H1 (cell line): ENCODE data around the gene SFMBT2. TPM values are rescaled to one million over a fixed set of nuclear protein-coding genes. Genes with fewer than 3 reads are reported as not detected.

Source experiments
- CTCF ChIA-PET: fragments of 300-600 bp; sonication (Branson Sonifier 250); formaldehyde crosslinking; loops from one replicate; lab custom pipeline; 2021; ENCODE audit not compliant: partially characterized antibody; lab: Charles Lee
- POLR2A ChIA-PET: fragments of 300-600 bp; sonication (Branson Sonifier 250); formaldehyde crosslinking; loops from one replicate; lab custom pipeline; 2021; ENCODE audit warnings: inconsistent platforms; ENCODE audit not compliant: partially characterized antibody; lab: Charles Lee
- DNase-seq, 2 experiments: peaks; one replicate each; pipeline versions ENCODE4 v3.0.0 to v3.0.0-alpha.2; 2010 to 2022; ENCODE audit warnings: low spot score in 2 of 2, low read depth in 1 of 2, mixed read lengths in 1 of 2
- FAIRE-seq: peaks from 2 replicates; lab custom pipeline; 2011; peaks lifted over from hg19 to GRCh38; lab: Jason Lieb, UNC
- H2AFZ ChIP-seq: 2 replicates; pipeline ENCODE4 v1.8.1; 2012; ENCODE audit warnings: low read length, inconsistent platforms
- H2AK5ac ChIP-seq: 2 replicates; pipeline ENCODE4 v1.6.1; 2013; ENCODE audit warnings: low read depth, low read length
- H2BK120ac ChIP-seq: replicated peaks from 2 replicates; pipeline ENCODE3; 2013; ENCODE audit warnings: low read depth, low read length, inconsistent platforms
- H2BK12ac ChIP-seq: 2 replicates; pipeline ENCODE4 v1.6.1; 2013; ENCODE audit warnings: low read depth, low read length
- H2BK15ac ChIP-seq: 2 replicates; pipeline ENCODE4 v1.6.1; 2013; ENCODE audit warnings: low read length
- H2BK20ac ChIP-seq: 2 replicates; pipeline ENCODE4 v1.6.1; 2013; ENCODE audit warnings: low read length
- H2BK5ac ChIP-seq: 2 replicates; pipeline ENCODE4 v1.6.1; 2013; ENCODE audit warnings: low read depth, low read length
- H3K14ac ChIP-seq: 2 replicates; pipeline ENCODE4 v1.6.1; 2013; ENCODE audit warnings: inconsistent platforms; ENCODE audit not compliant: insufficient read length
- H3K18ac ChIP-seq: 2 replicates; pipeline ENCODE4 v1.6.1; 2013; ENCODE audit warnings: low read length; ENCODE audit errors: extremely low read depth
- H3K23ac ChIP-seq: 2 replicates; pipeline ENCODE4 v1.6.1; 2013; ENCODE audit warnings: inconsistent platforms; ENCODE audit not compliant: insufficient read length
- H3K23me2 ChIP-seq: 2 replicates; pipeline ENCODE4 v1.6.1; 2013; ENCODE audit warnings: low read depth, low read length
- H3K27ac ChIP-seq: 2 replicates; pipeline ENCODE4 v1.6.1; 2011; ENCODE audit warnings: low read depth, low read length, inconsistent platforms
- H3K27me3 ChIP-seq, 4 experiments: replicated peaks in 1 of 4; 1 replicate in 1 of 4; 2 replicates in 3 of 4; pipeline versions ENCODE4 v1.6.1 to v1.8.1; 2011 to 2013; ENCODE audit warnings: low read length in 3 of 4, mild to moderate bottlenecking in 3 of 4, inconsistent platforms in 2 of 4, mixed read lengths in 2 of 4, moderate library complexity in 1 of 4; ENCODE audit not compliant: control insufficient read depth in 3 of 4, insufficient read depth in 3 of 4; ENCODE audit errors: extremely low read depth in 1 of 4
- H3K36me3 ChIP-seq, 4 experiments: 2 replicates each; pipeline versions ENCODE4 v1.6.1 to v1.8.1; 2011 to 2013; ENCODE audit warnings: mild to moderate bottlenecking in 4 of 4, low read length in 3 of 4, moderate library complexity in 2 of 4, control low read depth in 1 of 4, inconsistent platforms in 1 of 4; ENCODE audit not compliant: insufficient read depth in 4 of 4, control insufficient read depth in 2 of 4
- H3K4ac ChIP-seq: replicated peaks from 2 replicates; pipeline ENCODE3; 2013; ENCODE audit warnings: low read length, low read depth, mixed read lengths, inconsistent platforms; ENCODE audit not compliant: insufficient read length
- H3K4me1 ChIP-seq, 4 experiments: replicated peaks in 1 of 4; 1 replicate in 1 of 4; 2 replicates in 3 of 4; pipeline versions ENCODE4 v1.6.1 to v1.8.1; 2011 to 2013; ENCODE audit warnings: low read length in 3 of 4, inconsistent platforms in 2 of 4, mixed read lengths in 1 of 4; ENCODE audit not compliant: insufficient read depth in 4 of 4, control insufficient read depth in 3 of 4
- H3K4me2 ChIP-seq, 2 experiments: 2 replicates each; pipeline versions ENCODE4 v1.6.1 to v1.8.1; 2011 to 2013; ENCODE audit warnings: low read depth in 2 of 2, low read length in 2 of 2, control low read depth in 1 of 2, inconsistent platforms in 1 of 2, mild to moderate bottlenecking in 1 of 2; ENCODE audit not compliant: insufficient read depth in 1 of 2
- H3K4me3 ChIP-seq, 4 experiments: fragments of 200-600, 300-600 bp in 1 of 4; sonication (generic), shearing (Covaris generic), sonication (Bioruptor Twin) in 1 of 4; 2 replicates each; pipeline versions ENCODE4 v1.5.1 to v1.8.1; 2011 to 2016; ENCODE audit warnings: low read length in 4 of 4, low read depth in 3 of 4, control low read depth in 2 of 4, inconsistent platforms in 2 of 4, mild to moderate bottlenecking in 2 of 4, mixed read lengths in 1 of 4, moderate library complexity in 1 of 4; ENCODE audit not compliant: insufficient read depth in 2 of 4; ENCODE audit errors: extremely low read depth in 1 of 4
- H3K56ac ChIP-seq: replicated peaks from 2 replicates; pipeline ENCODE3; 2013; ENCODE audit warnings: low read depth, mild to moderate bottlenecking, mixed read lengths, low read length, inconsistent platforms; ENCODE audit not compliant: insufficient read length
- H3K79me1 ChIP-seq: 2 replicates; pipeline ENCODE4 v1.6.1; 2013; ENCODE audit warnings: low read depth, low read length, control low read depth
- H3K79me2 ChIP-seq, 2 experiments: 2 replicates each; pipeline versions ENCODE4 v1.6.1 to v1.8.1; 2012 to 2013; ENCODE audit warnings: low read length in 2 of 2, mild to moderate bottlenecking in 2 of 2, inconsistent platforms in 1 of 2; ENCODE audit not compliant: insufficient read depth in 2 of 2, control insufficient read depth in 1 of 2
- H3K9ac ChIP-seq, 4 experiments: replicated peaks in 1 of 4; 1 replicate in 1 of 4; 2 replicates in 3 of 4; pipeline versions ENCODE4 v1.6.1 to v1.8.1; 2011 to 2013; ENCODE audit warnings: low read depth in 3 of 4, low read length in 3 of 4, control low read depth in 2 of 4, mild to moderate bottlenecking in 2 of 4, moderate library complexity in 2 of 4, inconsistent platforms in 1 of 4; ENCODE audit errors: extremely low read depth in 1 of 4
- H3K9me3 ChIP-seq, 2 experiments: 2 replicates each; pipeline versions ENCODE4 v1.6.1 to v1.8.1; 2012 to 2013; ENCODE audit warnings: mild to moderate bottlenecking in 2 of 2, moderate library complexity in 2 of 2, control low read depth in 1 of 2, inconsistent platforms in 1 of 2, low read depth in 1 of 2, low read length in 1 of 2, mixed read lengths in 1 of 2; ENCODE audit not compliant: insufficient read depth in 2 of 2
- H4K20me1 ChIP-seq, 2 experiments: replicated peaks in 1 of 2; 2 replicates each; pipeline versions ENCODE3 to v1.8.1; 2011 to 2013; ENCODE audit warnings: inconsistent platforms in 2 of 2, low read length in 2 of 2, mild to moderate bottlenecking in 1 of 2; ENCODE audit not compliant: insufficient read depth in 2 of 2, control insufficient read depth in 1 of 2
- H4K5ac ChIP-seq: 2 replicates; pipeline ENCODE4 v1.6.1; 2013; ENCODE audit warnings: low read length, low read depth, mixed read lengths, inconsistent platforms; ENCODE audit not compliant: insufficient read length
- H4K8ac ChIP-seq: 2 replicates; pipeline ENCODE4 v1.8.0; 2013; ENCODE audit warnings: mild to moderate bottlenecking, moderate library complexity, low read length, inconsistent platforms; ENCODE audit not compliant: insufficient read depth; ENCODE audit errors: extremely low read depth
- H4K91ac ChIP-seq: replicated peaks from 2 replicates; pipeline ENCODE3; 2013; ENCODE audit warnings: low read length, mixed read lengths, inconsistent platforms; ENCODE audit not compliant: insufficient read length
- ASH2L ChIP-seq: fragments of 200-600, 300-600 bp; sonication (generic); IDR thresholded peaks from one replicate; pipeline ENCODE4 v1.7.1; 2017; ENCODE audit warnings: low read length
- CBX5 ChIP-seq: fragments of 300-800, 300-1000 bp; sonication (generic); IDR thresholded peaks from 2 replicates; pipeline ENCODE4 v1.7.1; 2016; ENCODE audit warnings: antibody characterized with exemption, low read length, low read depth
- EP300 ChIP-seq, 2 experiments: IDR thresholded peaks; 1 replicate in 1 of 2; 2 replicates in 1 of 2; pipeline ENCODE4 v1.6.1; 2011 to 2012; ENCODE audit warnings: low read depth in 2 of 2, low read length in 2 of 2, mild to moderate bottlenecking in 2 of 2, borderline replicate concordance in 1 of 2, inconsistent platforms in 1 of 2, moderate library complexity in 1 of 2
- FOSL1 ChIP-seq: IDR thresholded peaks from 2 replicates; pipeline ENCODE4 v1.6.1; 2011; ENCODE audit warnings: mild to moderate bottlenecking, low read depth, low read length, moderate library complexity; ENCODE audit not compliant: insufficient read depth
- GTF2F1 ChIP-seq: IDR thresholded peaks from 2 replicates; pipeline ENCODE4 v1.6.1; 2012; ENCODE audit warnings: low read depth, low read length, improper control_type of control experiment, borderline replicate concordance
- KDM1A ChIP-seq: fragments of 200-600, 300-600 bp; sonication (generic); IDR thresholded peaks from 2 replicates; pipeline ENCODE4 v1.7.1; 2016; ENCODE audit warnings: mild to moderate bottlenecking, low read length, borderline replicate concordance
- POU5F1 ChIP-seq: IDR thresholded peaks from 2 replicates; pipeline ENCODE4 v1.6.1; 2011; ENCODE audit warnings: low read depth, mild to moderate bottlenecking, low read length, moderate library complexity
- RNF2 ChIP-seq: fragments of 200-900, 300-1000 bp; sonication (generic); IDR thresholded peaks from 2 replicates; pipeline ENCODE4 v1.7.1; 2016; ENCODE audit warnings: borderline replicate concordance, low read depth, mild to moderate bottlenecking, antibody characterized with exemption, low read length; ENCODE audit not compliant: poor library complexity, severe bottlenecking; ENCODE audit errors: missing control alignments
- TBP ChIP-seq: IDR thresholded peaks from 2 replicates; pipeline ENCODE4 v1.6.1; 2011; ENCODE audit warnings: low read depth, low read length, improper control_type of control experiment
- TCF12 ChIP-seq: IDR thresholded peaks from 2 replicates; pipeline ENCODE4 v1.6.1; 2011; ENCODE audit warnings: low read depth, mild to moderate bottlenecking, low read length
- YY1 ChIP-seq: IDR thresholded peaks from 2 replicates; pipeline ENCODE4 v1.6.1; 2011; ENCODE audit warnings: low read depth, mild to moderate bottlenecking, low read length
- whole genome bisulfite sequencing, 2 experiments: shearing (Covaris generic) in 1 of 2; methylation state at CpG; one replicate each; pipeline versions ENCODE4 v1.1.6 to v1.1.7; 2013 to 2015; ENCODE audit warnings: low lambda C conversion rate in 2 of 2, mixed read lengths in 2 of 2, inconsistent platforms in 1 of 2, low coverage in 1 of 2, missing lambda C conversion rate in 1 of 2; ENCODE audit not compliant: insufficient replicate concordance in 2 of 2, insufficient coverage in 1 of 2, insufficient read length in 1 of 2; ENCODE audit errors: extremely low coverage in 1 of 2, missing lambda C conversion rate in 1 of 2; 5-methylcytosine and 5-hydroxymethylcytosine counted together
- polyA plus RNA-seq, 7 experiments: library from polyadenylated mRNA; depleted of rRNA in 3 of 7; stranded (reverse) in 5 of 7; unstranded in 2 of 7; fragments of >200 nt in 5 of 7; fragments of 200-250 nt in 2 of 7; gene quantifications; 1 replicate in 5 of 7; 2 replicates in 1 of 7; 4 replicates in 1 of 7; pipeline versions ENCODE4 v1.2.1 to v1.2.3, GENCODE V29; 2011 to 2013; ENCODE audit warnings: missing spikeins in 2 of 7, mixed read lengths in 2 of 7
- total RNA-seq: library from RNA; stranded (reverse); fragmentation: NEBNext Ultra II Directional; extraction: Animal tissue kit (Norgen Biotek cat#: 25700); gene quantifications from 2 replicates; pipeline ENCODE4 v1.2.1, GENCODE V29; 2021
- TF ChIP-seq, protein P1 (sequence below): IDR thresholded peaks from 2 replicates; pipeline ENCODE4 v1.6.1; 2012; ENCODE audit warnings: inconsistent platforms

SFMBT2 gene
- total and polyA plus RNA-seq, 2 of the 8 experiments (the other 6 are each of a cell fraction or from before 2014, with no cell fraction given): 2.9 to 11.0 TPM

- H4K20me1 ChIP-seq: no peaks in the 10 kb centered on the region
- H2BK15ac ChIP-seq: no peak overlapping the region
- DNase-seq (no peak), FAIRE-seq (no peak)
- no peak overlapping the region for H4K8ac ChIP-seq
- WGBS, 2 experiments: 88% methylated on average over 5 of the region's 5 CpGs; no CpG with 5 or more reads in 1 of the 2 experiments
- TF ChIP-seq CBX5 (no peak), POU5F1 (no peak), TBP (no peak), FOSL1 (no peak), YY1 (no peak), EP300 (IDR thresholded peaks at IDR 0.05; ENCODE audit: borderline replicate concordance in 1 of 2, low read depth in 2 of 2, low read length in 2 of 2) (no peak), GTF2F1 (no peak), TCF12 (no peak), KDM1A (no peak), ASH2L (no peak), RNF2 (no peak)
- TF ChIP-seq, protein P1, sequence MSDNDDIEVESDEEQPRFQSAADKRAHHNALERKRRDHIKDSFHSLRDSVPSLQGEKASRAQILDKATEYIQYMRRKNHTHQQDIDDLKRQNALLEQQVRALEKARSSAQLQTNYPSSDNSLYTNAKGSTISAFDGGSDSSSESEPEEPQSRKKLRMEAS: no peak
- H3K9ac ChIP-seq: no peak overlapping the region
- no peaks in the 10 kb centered on the region for H3K9me3 ChIP-seq
- no peak overlapping the region for H3K4me2 ChIP-seq
- no peak overlapping the region for H2BK120ac ChIP-seq
- H2AK5ac ChIP-seq: no peak overlapping the region
- ChIA-PET POLR2A (no interaction called here), CTCF (interaction anchor here (1.7 kb wide), 1 partner anchor 17 kb away, joined by 4 read pairs; no protein-coding TSS in a partner anchor)
- H3K56ac ChIP-seq: no peak overlapping the region
- no peaks in the 10 kb centered on the region for H3K79me1 ChIP-seq
- H3K4me1 ChIP-seq: no peaks in the 10 kb centered on the region; a peak in 1 of 7 replicates
- no peak overlapping the region for H2BK5ac ChIP-seq
- no peak overlapping the region for H4K91ac ChIP-seq
- H3K36me3 ChIP-seq: no peaks in the 10 kb centered on the region; a peak in 2 of 8 replicates
- H3K23me2 ChIP-seq: peaks cover 2% of the 10 kb centered on the region; the same call in 1 of the 2 replicates
- no peaks in the 10 kb centered on the region for H3K79me2 ChIP-seq
- no peak overlapping the region for H2BK12ac ChIP-seq
- H3K4ac ChIP-seq: no peak overlapping the region
- H2BK20ac ChIP-seq: no peak overlapping the region
- no peak overlapping the region for H3K18ac ChIP-seq
- no peak overlapping the region for H3K23ac ChIP-seq
- H3K4me3 ChIP-seq: no peak overlapping the region
- H3K14ac ChIP-seq: no peak overlapping the region
- H2AFZ ChIP-seq: no peak overlapping the region
- H3K27ac ChIP-seq: no peak overlapping the region
- no peaks in the 10 kb centered on the region for H3K27me3 ChIP-seq
- no peak overlapping the region for H4K5ac ChIP-seq
Measured at GRCh38 chr10:7279303-7279702, 131.5 kb downstream of the SFMBT2 start.
